Sciatic nerve (tissue), 2 donors: Measurements from ENCODE around the gene MLLT1. TPM values are rescaled to one million over a fixed set of nuclear protein-coding genes. Genes with fewer than 3 reads are reported as not detected.
A peak's percentile ranks its signal among the peaks of the same experiment; 100 is the strongest.

Experiments used
- ATAC-seq: fragments of 200-7000 bp; cut with Tn5 transposase; one replicate; pipeline ENCODE4 v1.9.1; 2020; ENCODE audit warnings: mild to moderate bottlenecking, moderate library complexity
- DNase-seq: peaks from one replicate; pipeline ENCODE4 v3.0.0-alpha.2; 2020; ENCODE audit warnings: low spot score
- intact Hi-C: fragments of 100-400 bp; cut with DNase I; formaldehyde crosslinking; loops from one replicate; pipeline ENCODE4 v1.14.2; 2022
- total RNA-seq: library from RNA; stranded (reverse); fragmentation: NEBNext Ultra II Directional; extraction: Animal tissue kit (Norgen Biotek cat#: 25700); gene quantifications from one replicate; pipeline ENCODE4 v1.2.1, GENCODE V29; 2021
- donor health status: DM: no; HTN: no; CAD: no.
- donor health status: DM: no; HTN: no; CAD: no.

The MLLT1 gene
- total RNA-seq, 1 donor from 2014 or later = 72.5 TPM

- DNase-seq (peak; percentile 89), ATAC-seq (peak; percentile 85)
- intact Hi-C loops = no loop called here
These were observed 37.9 kb downstream of the MLLT1 start for GRCh38 chr19:6241680-6242377.

- DNase-seq = no peak
- intact Hi-C loops = no loop called here
- ATAC-seq = peak; percentile 5
These were observed 38.7 kb downstream of the MLLT1 start for GRCh38 chr19:6241056-6241455.

GRCh38 chr19:6239871-6240676, 39.7 kb downstream of the MLLT1 start:
- ATAC-seq = no peak
- intact Hi-C loops = no loop called here
- no peak for DNase-seq

- intact Hi-C loops = no loop called here
- peak; percentile 21 for ATAC-seq
These were observed 40.4 kb downstream of the MLLT1 start for GRCh38 chr19:6239401-6239844.

GRCh38 chr19:6238643-6239281, 41.0 kb downstream of the MLLT1 start:
- ATAC-seq (peak; percentile 69), DNase-seq (peak; percentile 80)
- intact Hi-C loops = no loop called here

More at GRCh38 chr19:6239401-6239844, 40.4 kb downstream of the MLLT1 start:
- no peak for DNase-seq

GRCh38 chr19:6238256-6238642, 41.5 kb downstream of the MLLT1 start:
- no peak for DNase-seq
- intact Hi-C loops = no loop called here
- no peak for ATAC-seq

GRCh38 chr19:6236310-6237291, 43.2 kb downstream of the MLLT1 start:
- ATAC-seq (no peak), DNase-seq (no peak)
- intact Hi-C loops = no loop called here

GRCh38 chr19:6235031-6235951, 44.5 kb downstream of the MLLT1 start:
- DNase-seq = no peak
- intact Hi-C loops = no loop called here

GRCh38 chr19:6234527-6234926, 45.2 kb downstream of the MLLT1 start:
- intact Hi-C loops = no loop called here
- DNase-seq (no peak), ATAC-seq (no peak)

More at GRCh38 chr19:6235031-6235951, 44.5 kb downstream of the MLLT1 start:
- no peak for ATAC-seq

GRCh38 chr19:6233827-6234511, 45.8 kb downstream of the MLLT1 start:
- intact Hi-C loops = no loop called here
- ATAC-seq = no peak
- no peak for DNase-seq

GRCh38 chr19:6233056-6233826, 46.5 kb downstream of the MLLT1 start:
- intact Hi-C loops = no loop called here
- ATAC-seq (peak; percentile 31), DNase-seq (no peak)

- ATAC-seq (peak; percentile 21), DNase-seq (no peak)
- intact Hi-C loops = no loop called here
These were observed 47.1 kb downstream of the MLLT1 start for GRCh38 chr19:6232601-6233055.

GRCh38 chr19:6230991-6231448, 48.8 kb downstream of the MLLT1 start:
- intact Hi-C loops = no loop called here
- no peak for DNase-seq
- ATAC-seq = no peak

- ATAC-seq (no peak), DNase-seq (peak; percentile 52)
- intact Hi-C loops = no loop called here
These were observed 49.6 kb downstream of the MLLT1 start for GRCh38 chr19:6229951-6230712.

GRCh38 chr19:6229216-6229913, 50.4 kb downstream of the MLLT1 start:
- intact Hi-C loops = no loop called here
- DNase-seq = no peak
- ATAC-seq = no peak
